ENCODE results near the gene CDH26. TPM values are rescaled to one million over a fixed set of nuclear protein-coding genes. Genes with fewer than 3 reads are reported as not detected.

CDH26 gene
- total and polyA plus RNA-seq, 2 experiments from 2014 or later = 2.0 TPM

GRCh38 chr20:59988141-59988540 is 29.9 kb downstream of the CDH26 start:
- DNase-seq (ENCODE audit: low spot score) = no peak
- peak; percentile 52; the same call in 2 of the 3 replicates for ATAC-seq
- Mint-ChIP-seq H3K4me1 (peaks cover 19% of the 10 kb centered on the region), H3K9me3 (no peaks in the 10 kb centered on the region; the same call in 2 of the 3 replicates), H3K36me3 (ENCODE audit: low read depth) (0 out of 3 replicates have a peak, but pooled peaks cover 4% of the 10 kb centered on the region), H3K4me3 (no peak overlapping the region), H3K27me3 (ENCODE audit: insufficient read depth, low read depth, poor library complexity) (no peaks in the 10 kb centered on the region), H3K27ac (no peak overlapping the region)
- H3K9me2 ChIP-seq (ENCODE audit: insufficient read depth) = no peaks in the 10 kb centered on the region
- no peak overlapping the region for H3K4me3 ChIP-seq
- H3K4me2 ChIP-seq = no peak overlapping the region
- H2AFZ ChIP-seq = no peak overlapping the region; the same call in 1 of the 2 replicates
- H3K36me3 ChIP-seq (ENCODE audit: insufficient read depth) = no peaks in the 10 kb centered on the region
- peaks cover 8% of the 10 kb centered on the region for H3K4me1 ChIP-seq (ENCODE audit: insufficient read depth)
- H3K27me3 ChIP-seq (ENCODE audit: insufficient read depth) = no peaks in the 10 kb centered on the region
- H4K20me1 ChIP-seq (replicated peaks; ENCODE audit: insufficient read depth) = no peaks in the 10 kb centered on the region
- no peak overlapping the region for H3K27ac ChIP-seq (ENCODE audit: low read depth)
- TF ChIP-seq CREB1 (CRISPR knock-in tag; IDR thresholded peaks at IDR 0.05; ENCODE audit: low read depth) = no peak
- TF ChIP-seq STAT1 (IDR thresholded peaks at IDR 0.05; ENCODE audit: unreplicated experiment) = no peak
- TF ChIP-seq, protein P1, sequence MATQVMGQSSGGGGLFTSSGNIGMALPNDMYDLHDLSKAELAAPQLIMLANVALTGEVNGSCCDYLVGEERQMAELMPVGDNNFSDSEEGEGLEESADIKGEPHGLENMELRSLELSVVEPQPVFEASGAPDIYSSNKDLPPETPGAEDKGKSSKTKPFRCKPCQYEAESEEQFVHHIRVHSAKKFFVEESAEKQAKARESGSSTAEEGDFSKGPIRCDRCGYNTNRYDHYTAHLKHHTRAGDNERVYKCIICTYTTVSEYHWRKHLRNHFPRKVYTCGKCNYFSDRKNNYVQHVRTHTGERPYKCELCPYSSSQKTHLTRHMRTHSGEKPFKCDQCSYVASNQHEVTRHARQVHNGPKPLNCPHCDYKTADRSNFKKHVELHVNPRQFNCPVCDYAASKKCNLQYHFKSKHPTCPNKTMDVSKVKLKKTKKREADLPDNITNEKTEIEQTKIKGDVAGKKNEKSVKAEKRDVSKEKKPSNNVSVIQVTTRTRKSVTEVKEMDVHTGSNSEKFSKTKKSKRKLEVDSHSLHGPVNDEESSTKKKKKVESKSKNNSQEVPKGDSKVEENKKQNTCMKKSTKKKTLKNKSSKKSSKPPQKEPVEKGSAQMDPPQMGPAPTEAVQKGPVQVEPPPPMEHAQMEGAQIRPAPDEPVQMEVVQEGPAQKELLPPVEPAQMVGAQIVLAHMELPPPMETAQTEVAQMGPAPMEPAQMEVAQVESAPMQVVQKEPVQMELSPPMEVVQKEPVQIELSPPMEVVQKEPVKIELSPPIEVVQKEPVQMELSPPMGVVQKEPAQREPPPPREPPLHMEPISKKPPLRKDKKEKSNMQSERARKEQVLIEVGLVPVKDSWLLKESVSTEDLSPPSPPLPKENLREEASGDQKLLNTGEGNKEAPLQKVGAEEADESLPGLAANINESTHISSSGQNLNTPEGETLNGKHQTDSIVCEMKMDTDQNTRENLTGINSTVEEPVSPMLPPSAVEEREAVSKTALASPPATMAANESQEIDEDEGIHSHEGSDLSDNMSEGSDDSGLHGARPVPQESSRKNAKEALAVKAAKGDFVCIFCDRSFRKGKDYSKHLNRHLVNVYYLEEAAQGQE (IDR thresholded peaks at IDR 0.05; ENCODE audit: unreplicated experiment) = no peak
- TF ChIP-seq EZH2 (IDR thresholded peaks at IDR 0.05; ENCODE audit: low read depth, unreplicated experiment) = no peak
- no peak for TF ChIP-seq POLR2AphosphoS5 (IDR thresholded peaks at IDR 0.05; ENCODE audit: low read depth)
- TF ChIP-seq ZNF462 (CRISPR knock-in tag; IDR thresholded peaks at IDR 0.05) = no peak
- no peak for TF ChIP-seq EZH2phosphoT487 (IDR thresholded peaks at IDR 0.05; ENCODE audit: unreplicated experiment)
- TF ChIP-seq JUNB (IDR thresholded peaks at IDR 0.05; ENCODE audit: unreplicated experiment) = no peak
- no peak for TF ChIP-seq NANOG (IDR thresholded peaks at IDR 0.05; ENCODE audit: borderline replicate concordance)
- TF ChIP-seq ETS1 (IDR thresholded peaks at IDR 0.05) = no peak
- no peak for TF ChIP-seq CTCF (conservative IDR thresholded peaks at IDR 0.05; ENCODE audit: low read depth in 2 of 2)
- no peaks in the 10 kb centered on the region for H3F3A ChIP-seq (replicated peaks; ENCODE audit: low read depth)
- no peaks in the 10 kb centered on the region for H3K79me2 ChIP-seq (replicated peaks; ENCODE audit: insufficient read depth)
